Measurements from ENCODE around the gene VWA7. TPM values are rescaled to one million over a fixed set of nuclear protein-coding genes. Genes with fewer than 3 reads are reported as not detected.
"Not testable (repeated sequence)": the region's sequence is repeated elsewhere in the genome, so short reads cannot be mapped to it uniquely, and the experiment has no call there.

Gene VWA7
- under 1 TPM; 0.47 to 0.52 TPM for total RNA-seq
- under 1 TPM in 1 of 3 donors, not detected in 2; 0.34 TPM for polyA plus RNA-seq
- total RNA-seq: 0 to 2.1 (median 0.55) reads per million in 6 experiments

GRCh38 chr6:31776989-31777666 is at the start of gene VWA7:
VWA7 (minus strand) TSS chr6:31777328; CDS start chr6:31776779, 549 bp downstream.
- ATAC-seq (peak; percentile 65), DNase-seq (peak in 8 of 10 donors; percentile 24 to 76 (median 32))
- peak within 1 kb of the TSS in 8 of 10 donors; percentile 12 to 62 (median 46) for H3K4me3 Mint-ChIP-seq
- H3K4me1 Mint-ChIP-seq: peaks cover 9 to 37% (median 35%) of the 10 kb centered on the region in 4 donors
- peaks cover 0 to 29% (median 10%) of the 10 kb centered on the region in 3 donors for H3K36me3 Mint-ChIP-seq
- POLR2A ChIA-PET: interaction anchor here (0.9 kb wide), 1 partner anchor 50 kb away, joined by 3 read pairs; the partner anchor contains the start of gene HSPA1B
- no peaks in the 10 kb centered on the region for H3K9me3 Mint-ChIP-seq
- H3K27ac Mint-ChIP-seq: peak within 1 kb of the TSS in 5 of 10 donors; percentile 35 to 89 (median 55)
- peaks cover 0 to 13% (median 0%) of the 10 kb centered on the region in 5 donors for H3K27me3 Mint-ChIP-seq

GRCh38 chr6:31826793-31827285 is 49.7 kb upstream of the VWA7 start:
- no peaks in the 10 kb centered on the region for H3K27me3 Mint-ChIP-seq
- peak overlapping the region; percentile 81 to 99 (median 96) for H3K27ac Mint-ChIP-seq
- peak; percentile 4 to 11 for ATAC-seq
- H3K9me3 Mint-ChIP-seq: no peaks in the 10 kb centered on the region
- H3K4me3 Mint-ChIP-seq: peak overlapping the region; percentile 84 to 96 (median 92)
- POLR2A ChIA-PET: interaction anchor here (0.6 to 3.0 kb wide), 19 partner anchors 8 to 1018 kb away, joined by 3 to 18 read pairs (median 5); partner anchors contain the start of genes ABHD16A, BAG6, DDAH2 and DXO
- H3K36me3 Mint-ChIP-seq: no peaks in the 10 kb centered on the region
- DNase-seq: peak in 1 of 10 donors; percentile 21
- peaks cover 8 to 59% (median 39%) of the 10 kb centered on the region in 4 donors for H3K4me1 Mint-ChIP-seq

GRCh38 chr6:31825553-31825952 is 48.4 kb upstream of the VWA7 start:
- Mint-ChIP-seq H3K4me3 (peak overlapping the region in 5 of 10 donors; percentile 18 to 84 (median 39)), H3K27ac (peak overlapping the region in 5 of 10 donors; percentile 6 to 99 (median 98)), H3K4me1 (peaks cover 8 to 64% (median 40%) of the 10 kb centered on the region in 4 donors), H3K9me3 (no peaks in the 10 kb centered on the region), H3K27me3 (no peaks in the 10 kb centered on the region), H3K36me3 (no peaks in the 10 kb centered on the region)
- no peak for ATAC-seq
- no peak for DNase-seq
- POLR2A ChIA-PET: interaction anchor here (0.6 to 3.0 kb wide), 3 partner anchors 10 to 173 kb away, joined by 3 to 13 read pairs (median 4); partner anchors contain the start of genes BAG6, EHMT2, HSPA1A and HSPA1L

GRCh38 chr6:31823592-31824196 is 46.6 kb upstream of the VWA7 start:
- ATAC-seq, H3K36me3 Mint-ChIP-seq, H3K27me3 Mint-ChIP-seq, DNase-seq, H3K9me3 Mint-ChIP-seq: not testable (repeated sequence)
- peak overlapping the region in 5 of 10 donors; percentile 33 to 90 (median 43) for H3K27ac Mint-ChIP-seq
- POLR2A ChIA-PET: interaction anchor here (0.6 to 1.3 kb wide), 3 partner anchors 94 to 1209 kb away, joined by 3 to 7 read pairs (median 3); partner anchors contain the start of gene DDAH2
- peak overlapping the region in 7 of 10 donors; percentile 3 to 56 (median 18) for H3K4me3 Mint-ChIP-seq
- peaks cover 7 to 62% (median 36%) of the 10 kb centered on the region in 4 donors for H3K4me1 Mint-ChIP-seq

DNA sequence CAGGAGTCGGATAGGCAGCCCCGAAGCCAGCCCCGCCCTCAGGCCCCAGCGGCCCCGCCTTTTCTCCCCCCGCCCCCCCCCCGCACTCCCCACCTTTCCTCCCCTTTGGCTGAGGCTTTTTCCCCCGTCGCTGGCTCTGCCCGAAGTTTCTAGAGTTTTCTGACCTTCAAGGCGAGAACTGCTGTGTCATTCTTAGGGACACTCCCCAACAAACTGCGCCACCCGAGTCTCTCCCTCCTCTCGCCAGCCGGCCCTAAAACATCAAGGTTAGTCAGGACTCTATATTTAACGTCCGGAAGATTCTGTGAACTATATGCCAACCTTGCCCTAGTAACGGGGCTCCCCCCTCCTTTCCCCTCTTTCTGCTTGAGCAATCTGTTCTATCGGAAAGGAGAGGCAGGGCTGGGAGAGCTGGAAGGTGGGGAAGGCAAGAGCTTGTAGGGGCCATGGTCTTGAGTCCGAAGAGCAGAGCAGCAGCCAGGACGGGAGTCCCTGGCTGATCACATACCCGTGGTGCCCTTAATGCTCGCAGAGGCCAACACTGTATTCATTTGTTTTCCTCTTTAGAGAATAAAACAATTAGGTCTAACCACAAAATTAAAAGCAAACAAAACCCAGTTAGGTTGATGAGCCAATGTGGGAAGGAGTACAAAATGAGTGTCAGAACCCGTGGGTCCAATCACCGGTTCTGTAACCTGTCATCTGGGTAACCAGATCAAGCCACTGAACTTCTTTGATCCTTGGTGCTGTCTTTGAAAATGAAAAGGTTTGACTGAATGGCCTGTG is 45.1 kb upstream of the VWA7 start:
- Mint-ChIP-seq H3K27ac (peak overlapping the region; percentile 80 to 98 (median 94)), H3K9me3 (no peaks in the 10 kb centered on the region), H3K4me3 (peak overlapping the region; percentile 85 to 97 (median 95)), H3K36me3 (no peaks in the 10 kb centered on the region), H3K4me1 (peaks cover 10 to 75% (median 44%) of the 10 kb centered on the region in 4 donors), H3K27me3 (no peaks in the 10 kb centered on the region)
- peak; percentile 38 to 70 (median 52) for DNase-seq
- peak; percentile 26 to 52 for ATAC-seq
- POLR2A ChIA-PET: interaction anchor here (0.6 to 1.6 kb wide), 6 partner anchors 9 to 1132 kb away, joined by 3 to 9 read pairs (median 3); partner anchors contain the start of genes DDAH2 and DDX39B

- Mint-ChIP-seq H3K36me3 (no peaks in the 10 kb centered on the region), H3K4me1 (peaks cover 9 to 67% (median 37%) of the 10 kb centered on the region in 4 donors), H3K9me3 (no peaks in the 10 kb centered on the region), H3K27me3 (no peaks in the 10 kb centered on the region), H3K27ac (peak overlapping the region; percentile 81 to 96 (median 94)), H3K4me3 (peak overlapping the region; percentile 85 to 97 (median 95))
- POLR2A ChIA-PET: interaction anchor here (0.7 to 1.6 kb wide), 8 partner anchors 10 to 1133 kb away, joined by 3 to 9 read pairs (median 4); partner anchors contain the start of genes DDX39B and LSM2
- ATAC-seq (peak in 1 of 2 donors; percentile 11), DNase-seq (peak in 1 of 10 donors; percentile 26)
Observed at GRCh38 chr6:31821301-31822035, 44.3 kb upstream of the VWA7 start.

GRCh38 chr6:31820399-31820798 is 43.3 kb upstream of the VWA7 start:
- H3K36me3 Mint-ChIP-seq, DNase-seq, H3K27me3 Mint-ChIP-seq, H3K9me3 Mint-ChIP-seq, ATAC-seq: not testable (repeated sequence)
- POLR2A ChIA-PET: interaction anchor here (0.6 to 1.5 kb wide), 6 partner anchors 12 to 239 kb away, joined by 3 to 9 read pairs (median 4); partner anchors contain the start of gene LSM2
- peaks cover 9 to 57% (median 36%) of the 10 kb centered on the region in 4 donors for H3K4me1 Mint-ChIP-seq
- H3K4me3 Mint-ChIP-seq: peak overlapping the region in 7 of 10 donors; percentile 2 to 97 (median 95)
- peak overlapping the region in 1 of 10 donors; percentile 90 for H3K27ac Mint-ChIP-seq

DNA sequence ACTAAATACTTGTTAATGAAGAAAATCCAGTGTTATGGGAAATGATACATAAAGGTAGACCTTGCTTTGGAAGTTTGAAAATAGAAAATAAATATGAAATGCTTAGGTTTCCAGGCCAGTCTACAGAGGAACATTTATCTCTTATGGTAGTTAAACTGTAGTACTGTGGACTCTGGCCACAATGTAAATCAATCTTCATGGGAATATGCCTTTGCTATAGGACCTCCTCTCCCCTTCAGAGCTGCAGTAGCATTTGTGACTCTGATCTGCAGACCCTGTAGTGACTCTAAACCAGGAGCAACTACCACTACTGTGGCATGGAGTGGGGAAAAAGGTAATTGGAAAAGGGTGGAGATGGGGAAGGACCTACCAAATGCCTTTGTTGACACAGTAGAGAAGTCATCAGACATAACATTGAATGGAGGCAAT is 42.8 kb upstream of the VWA7 start:
- Mint-ChIP-seq H3K27ac (peak overlapping the region in 6 of 10 donors; percentile 4 to 87 (median 74)), H3K9me3 (no peaks in the 10 kb centered on the region), H3K36me3 (no peaks in the 10 kb centered on the region), H3K4me3 (peak overlapping the region in 6 of 10 donors; percentile 8 to 71 (median 52)), H3K4me1 (peaks cover 9 to 53% (median 35%) of the 10 kb centered on the region in 4 donors), H3K27me3 (no peaks in the 10 kb centered on the region)
- ATAC-seq (no peak), DNase-seq (no peak)
- POLR2A ChIA-PET: interaction anchor here (0.6 to 3.0 kb wide), 6 partner anchors 7 to 239 kb away, joined by 3 to 18 read pairs (median 3); partner anchors contain the start of gene HSPA1B

- POLR2A ChIA-PET: interaction anchor here (0.5 to 3.0 kb wide), 13 partner anchors 9 to 1154 kb away, joined by 3 to 18 read pairs (median 4); partner anchors contain the start of genes ABHD16A, BAG6, DDAH2 and HSPA1B
- DNase-seq, H3K9me3 Mint-ChIP-seq, H3K27me3 Mint-ChIP-seq, ATAC-seq, H3K36me3 Mint-ChIP-seq: not testable (repeated sequence)
- peaks cover 10 to 59% (median 43%) of the 10 kb centered on the region in 4 donors for H3K4me1 Mint-ChIP-seq
- peak overlapping the region; percentile 34 to 96 (median 85) for H3K27ac Mint-ChIP-seq
- peak overlapping the region; percentile 78 to 90 (median 83) for H3K4me3 Mint-ChIP-seq
Observed at GRCh38 chr6:31817929-31818511, 40.9 kb upstream of the VWA7 start.

- H3K9me3 Mint-ChIP-seq, H3K27me3 Mint-ChIP-seq, H3K36me3 Mint-ChIP-seq: not testable (repeated sequence)
- peak in 4 of 10 donors; percentile 23 to 69 (median 61) for DNase-seq
- Mint-ChIP-seq H3K4me1 (peaks cover 9 to 58% (median 38%) of the 10 kb centered on the region in 4 donors), H3K4me3 (peak overlapping the region; percentile 78 to 90 (median 83)), H3K27ac (peak overlapping the region; percentile 34 to 96 (median 85))
- ATAC-seq: peak; percentile 62 to 68
- POLR2A ChIA-PET: interaction anchor here (0.5 to 3.0 kb wide), 12 partner anchors 10 to 1155 kb away, joined by 3 to 18 read pairs (median 5); partner anchors contain the start of genes ABHD16A, BAG6, DDAH2 and HSPA1B
Observed at GRCh38 chr6:31817133-31817928, 40.2 kb upstream of the VWA7 start.
